ENCODE measurements around the gene DYNLL1. TPM values are rescaled to one million over a fixed set of nuclear protein-coding genes. Genes with fewer than 3 reads are reported as not detected.

The DYNLL1 gene
- total and polyA plus RNA-seq, 2 experiments from 2014 or later, result 310 to 868 TPM

DNA sequence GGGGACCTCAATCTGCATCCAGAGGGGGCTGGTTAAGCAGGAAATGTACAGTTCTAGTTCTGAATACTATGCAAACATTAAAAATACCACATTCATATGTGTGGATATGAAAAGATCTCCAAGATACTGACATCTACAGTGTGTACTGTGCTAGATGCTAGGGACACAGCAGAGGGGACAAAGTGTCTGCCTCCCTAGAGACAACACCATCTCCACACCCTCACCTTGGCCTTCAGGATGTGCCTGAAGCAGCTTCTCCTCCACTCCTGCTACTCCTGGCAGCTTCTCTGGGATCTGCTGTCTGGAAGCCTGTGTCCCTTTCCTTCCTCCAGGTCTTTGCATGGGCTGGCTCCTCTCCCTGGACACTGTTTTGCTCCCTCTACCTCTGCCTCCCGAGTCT lies 15.7 kb upstream of the DYNLL1 start:
- Mint-ChIP-seq H3K4me3 (no peak overlapping the region), H3K27me3 (ENCODE audit: insufficient read depth, low read depth, poor library complexity) (peaks cover 8% of the 10 kb centered on the region), H3K4me1 (peaks cover 8% of the 10 kb centered on the region), H3K36me3 (ENCODE audit: low read depth) (no peaks in the 10 kb centered on the region), H3K9me3 (no peaks in the 10 kb centered on the region), H3K27ac (no peak overlapping the region)
- DNase-seq (ENCODE audit: low spot score) (no peak), ATAC-seq (no peak)
- Histone ChIP-seq H3K27me3 (ENCODE audit: insufficient read depth) (no peaks in the 10 kb centered on the region), H3K27ac (ENCODE audit: low read depth) (no peak overlapping the region), H3K4me1 (ENCODE audit: insufficient read depth) (no peaks in the 10 kb centered on the region; the same call in 1 of the 2 replicates), H3K9me2 (ENCODE audit: insufficient read depth) (no peaks in the 10 kb centered on the region), H3K4me2 (no peak overlapping the region), H2AFZ (no peak overlapping the region), H3K36me3 (ENCODE audit: insufficient read depth) (no peaks in the 10 kb centered on the region), H4K20me1 (replicated peaks; ENCODE audit: insufficient read depth) (0 out of 2 replicates have a peak, but pooled peaks cover 4% of the 10 kb centered on the region), H3K79me2 (replicated peaks; ENCODE audit: insufficient read depth) (no peaks in the 10 kb centered on the region), H3K4me3 (no peak overlapping the region), H3F3A (replicated peaks; ENCODE audit: low read depth) (no peaks in the 10 kb centered on the region)
- TF ChIP-seq STAT1 (IDR thresholded peaks at IDR 0.05; ENCODE audit: unreplicated experiment) (no peak), NANOG (IDR thresholded peaks at IDR 0.05; ENCODE audit: borderline replicate concordance) (no peak), JUNB (IDR thresholded peaks at IDR 0.05; ENCODE audit: unreplicated experiment) (no peak), EZH2 (IDR thresholded peaks at IDR 0.05; ENCODE audit: low read depth, unreplicated experiment) (no peak), ZNF114 (CRISPR knock-in tag; IDR thresholded peaks at IDR 0.05) (no peak), EZH2phosphoT487 (IDR thresholded peaks at IDR 0.05; ENCODE audit: unreplicated experiment) (no peak), CREB1 (CRISPR knock-in tag; IDR thresholded peaks at IDR 0.05; ENCODE audit: low read depth) (no peak), ZNF331 (CRISPR knock-in tag; IDR thresholded peaks at IDR 0.05; ENCODE audit: low read depth) (no peak), ZNF462 (CRISPR knock-in tag; IDR thresholded peaks at IDR 0.05) (no peak), CTCF (conservative IDR thresholded peaks at IDR 0.05; ENCODE audit: low read depth in 2 of 2) (no peak), POLR2AphosphoS5 (IDR thresholded peaks at IDR 0.05; ENCODE audit: low read depth) (no peak), REST (IDR thresholded peaks at IDR 0.05; ENCODE audit: unreplicated experiment) (no peak)
- TF ChIP-seq, protein P1, sequence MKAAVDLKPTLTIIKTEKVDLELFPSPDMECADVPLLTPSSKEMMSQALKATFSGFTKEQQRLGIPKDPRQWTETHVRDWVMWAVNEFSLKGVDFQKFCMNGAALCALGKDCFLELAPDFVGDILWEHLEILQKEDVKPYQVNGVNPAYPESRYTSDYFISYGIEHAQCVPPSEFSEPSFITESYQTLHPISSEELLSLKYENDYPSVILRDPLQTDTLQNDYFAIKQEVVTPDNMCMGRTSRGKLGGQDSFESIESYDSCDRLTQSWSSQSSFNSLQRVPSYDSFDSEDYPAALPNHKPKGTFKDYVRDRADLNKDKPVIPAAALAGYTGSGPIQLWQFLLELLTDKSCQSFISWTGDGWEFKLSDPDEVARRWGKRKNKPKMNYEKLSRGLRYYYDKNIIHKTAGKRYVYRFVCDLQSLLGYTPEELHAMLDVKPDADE (IDR thresholded peaks at IDR 0.05), result no peak

Data from GM23338 (cell line).